ENCODE measurements around the gene DLL3. TPM values are rescaled to one million over a fixed set of nuclear protein-coding genes. Genes with fewer than 3 reads are reported as not detected.

DLL3 gene
- total and polyA plus RNA-seq, 2 donors (not counting 1 experiment from before 2014, with no cell fraction given): 0.46 to 1.1 TPM

GRCh38 chr19:39525205-39525604, 26.5 kb downstream of the DLL3 start:
- H3K4me3 Mint-ChIP-seq: no peak overlapping the region
- intact Hi-C loops (cut with micrococcal nuclease): no loop called here
- no peak for DNase-seq
- H3K27ac Mint-ChIP-seq: no peak overlapping the region
- peaks cover 0 to 3% of the 10 kb centered on the region in 2 experiments for H3K36me3 ChIP-seq (replicated peaks in 1 of 2; ENCODE audit: control extremely low read depth in 1 of 2, control insufficient read depth in 1 of 2, extremely low read depth in 1 of 2, insufficient read depth in 2 of 2, low read length in 1 of 2)
- TF ChIP-seq, protein P1, sequence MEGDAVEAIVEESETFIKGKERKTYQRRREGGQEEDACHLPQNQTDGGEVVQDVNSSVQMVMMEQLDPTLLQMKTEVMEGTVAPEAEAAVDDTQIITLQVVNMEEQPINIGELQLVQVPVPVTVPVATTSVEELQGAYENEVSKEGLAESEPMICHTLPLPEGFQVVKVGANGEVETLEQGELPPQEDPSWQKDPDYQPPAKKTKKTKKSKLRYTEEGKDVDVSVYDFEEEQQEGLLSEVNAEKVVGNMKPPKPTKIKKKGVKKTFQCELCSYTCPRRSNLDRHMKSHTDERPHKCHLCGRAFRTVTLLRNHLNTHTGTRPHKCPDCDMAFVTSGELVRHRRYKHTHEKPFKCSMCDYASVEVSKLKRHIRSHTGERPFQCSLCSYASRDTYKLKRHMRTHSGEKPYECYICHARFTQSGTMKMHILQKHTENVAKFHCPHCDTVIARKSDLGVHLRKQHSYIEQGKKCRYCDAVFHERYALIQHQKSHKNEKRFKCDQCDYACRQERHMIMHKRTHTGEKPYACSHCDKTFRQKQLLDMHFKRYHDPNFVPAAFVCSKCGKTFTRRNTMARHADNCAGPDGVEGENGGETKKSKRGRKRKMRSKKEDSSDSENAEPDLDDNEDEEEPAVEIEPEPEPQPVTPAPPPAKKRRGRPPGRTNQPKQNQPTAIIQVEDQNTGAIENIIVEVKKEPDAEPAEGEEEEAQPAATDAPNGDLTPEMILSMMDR (IDR thresholded peaks at IDR 0.05): no peak
- TF ChIP-seq EZH2 (IDR thresholded peaks at IDR 0.05; ENCODE audit: borderline replicate concordance, insufficient read depth, low read depth, low read length, poor library complexity, severe bottlenecking): no peak
- H3K79me2 ChIP-seq (ENCODE audit: control insufficient read depth, insufficient read depth, low read length): peaks cover 5% of the 10 kb centered on the region
- H3K9ac ChIP-seq (ENCODE audit: low read length): no peak overlapping the region
- H3K4me2 ChIP-seq (replicated peaks; ENCODE audit: low read depth, low read length, poor library complexity, severe bottlenecking): no peak overlapping the region
- peaks cover 2% of the 10 kb centered on the region for H3K4me1 Mint-ChIP-seq
- H2AFZ ChIP-seq (ENCODE audit: insufficient read depth, low read depth, low read length, poor library complexity, severe bottlenecking): no peak overlapping the region
- H3K9me3 Mint-ChIP-seq (ENCODE audit: insufficient read depth): no peaks in the 10 kb centered on the region
- no peaks in the 10 kb centered on the region for H3K27me3 ChIP-seq (replicated peaks in 1 of 4; ENCODE audit: control extremely low read depth in 1 of 4, control insufficient read depth in 3 of 4, insufficient read depth in 4 of 4, low read length in 3 of 4)
- H3K27me3 Mint-ChIP-seq: no peaks in the 10 kb centered on the region
- no peaks in the 10 kb centered on the region for H3K4me1 ChIP-seq (ENCODE audit: control insufficient read depth in 2 of 2, insufficient read depth in 2 of 2, low read length in 2 of 2)
- H3K9me3 ChIP-seq (ENCODE audit: control extremely low read depth in 1 of 3, control insufficient read depth in 2 of 3, insufficient read depth in 1 of 3, low read length in 2 of 3): no peaks in the 10 kb centered on the region
- CTCF ChIA-PET: interaction anchor here (0.9 to 1.7 kb wide), 2 partner anchors 22 to 51 kb away, joined by 3 to 4 read pairs; no protein-coding TSS in a partner anchor
- no peak overlapping the region for H3K4me3 ChIP-seq (ENCODE audit: control extremely low read depth in 1 of 5, extremely low read depth in 1 of 5, insufficient read depth in 1 of 5, low read depth in 2 of 5, low read length in 4 of 5)
- no peaks in the 10 kb centered on the region for H4K20me1 ChIP-seq (ENCODE audit: control insufficient read depth, insufficient read depth, low read length, poor library complexity, severe bottlenecking)
- H3K27ac ChIP-seq (ENCODE audit: low read length in 2 of 2): no peak overlapping the region
- no peak for ATAC-seq (ENCODE audit: low read depth)
- no CpG with 5 or more reads among the region's 3 CpGs for WGBS (ENCODE audit: insufficient coverage)
- POLR2A ChIA-PET: no interaction called here

DNA sequence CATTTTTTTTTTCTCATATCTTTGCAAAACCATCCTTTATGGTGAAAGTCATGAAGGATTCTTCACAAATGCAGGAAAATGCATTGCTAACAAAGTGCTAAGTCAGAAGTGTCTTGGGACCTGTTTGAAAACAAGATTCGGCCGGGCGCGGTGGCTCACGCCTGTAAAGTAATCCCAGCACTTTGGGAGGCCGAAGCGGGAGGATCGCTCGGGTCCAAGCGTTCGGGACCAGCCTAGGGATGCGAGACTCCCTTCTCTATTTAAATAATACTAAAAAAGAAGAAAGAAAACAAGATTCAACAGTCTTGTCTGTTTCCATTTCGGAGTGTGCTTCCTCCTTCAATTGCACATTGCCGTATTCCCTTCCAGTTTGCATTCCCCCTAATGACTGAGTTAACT, 33.1 kb downstream of the DLL3 start:
- H3K27me3 Mint-ChIP-seq: no peaks in the 10 kb centered on the region
- peak overlapping the region; percentile 78 for H3K27ac Mint-ChIP-seq
- Histone ChIP-seq H3K4me1 (ENCODE audit: control insufficient read depth in 2 of 2, insufficient read depth in 2 of 2, low read length in 2 of 2) (peaks cover 13 to 14% of the 10 kb centered on the region in 2 donors), H4K20me1 (ENCODE audit: control insufficient read depth, insufficient read depth, low read length, poor library complexity, severe bottlenecking) (no peaks in the 10 kb centered on the region), H2AFZ (ENCODE audit: insufficient read depth, low read depth, low read length, poor library complexity, severe bottlenecking) (peak overlapping the region; percentile 97), H3K36me3 (replicated peaks in 1 of 2; ENCODE audit: control extremely low read depth in 1 of 2, control insufficient read depth in 1 of 2, extremely low read depth in 1 of 2, insufficient read depth in 2 of 2, low read length in 1 of 2) (no peaks in the 10 kb centered on the region), H3K4me2 (replicated peaks; ENCODE audit: low read depth, low read length, poor library complexity, severe bottlenecking) (peak overlapping the region; percentile 95), H3K9me3 (ENCODE audit: control extremely low read depth in 1 of 3, control insufficient read depth in 2 of 3, insufficient read depth in 1 of 3, low read length in 2 of 3) (no peaks in the 10 kb centered on the region), H3K79me2 (ENCODE audit: control insufficient read depth, insufficient read depth, low read length) (peaks cover 56% of the 10 kb centered on the region), H3K27me3 (replicated peaks in 1 of 4; ENCODE audit: control extremely low read depth in 1 of 4, control insufficient read depth in 3 of 4, insufficient read depth in 4 of 4, low read length in 3 of 4) (no peaks in the 10 kb centered on the region), H3K27ac (ENCODE audit: low read length in 2 of 2) (peak overlapping the region in 1 of 2 donors; percentile 83), H3K9ac (ENCODE audit: low read length) (peak overlapping the region; percentile 94), H3K4me3 (ENCODE audit: control extremely low read depth in 1 of 5, extremely low read depth in 1 of 5, insufficient read depth in 1 of 5, low read depth in 2 of 5, low read length in 4 of 5) (peak overlapping the region; percentile 75 to 98 (median 78))
- TF ChIP-seq, protein P1 (IDR thresholded peaks at IDR 0.05): no peak
- TF ChIP-seq EZH2 (IDR thresholded peaks at IDR 0.05; ENCODE audit: borderline replicate concordance, insufficient read depth, low read depth, low read length, poor library complexity, severe bottlenecking): no peak
- peak overlapping the region; percentile 96 for H3K4me3 Mint-ChIP-seq
- intact Hi-C loops (cut with micrococcal nuclease): loop anchor here (1.0 to 5.0 kb wide), 11 partner anchors 8 to 422 kb away; partner anchors contain the start of genes DLL3, EID2, MED29 and PAF1
- WGBS (ENCODE audit: insufficient coverage): 56% methylated on average over 7 of the region's 14 CpGs
- ATAC-seq (ENCODE audit: low read depth) (no peak), DNase-seq (no peak)
- peaks cover 22% of the 10 kb centered on the region for H3K4me1 Mint-ChIP-seq
- no peaks in the 10 kb centered on the region for H3K9me3 Mint-ChIP-seq (ENCODE audit: insufficient read depth)
- POLR2A ChIA-PET: interaction anchor here (0.6 kb wide), 1 partner anchor 770 kb away, joined by 4 read pairs; no protein-coding TSS in a partner anchor
- CTCF ChIA-PET: interaction anchor here (0.6 to 3.5 kb wide), 12 partner anchors 11 to 421 kb away, joined by 3 to 40 read pairs (median 5); partner anchors contain the start of genes DLL3 and PLEKHG2

Data from B cell (primary cell).